Heart right ventricle (tissue), 16 donors: ENCODE results near the gene RAD51AP2. TPM values are rescaled to one million over a fixed set of nuclear protein-coding genes. Genes with fewer than 3 reads are reported as not detected.

Experiments
- ATAC-seq, 8 donors: fragments of 200-7000 bp; cut with Tn5 transposase; one replicate each; pipeline ENCODE4 v1.9.1; 2020; ENCODE audit warnings: mild to moderate bottlenecking in 8 of 8, moderate library complexity in 8 of 8, moderate number of reproducible peaks in 1 of 8
- DNase-seq, 2 donors: peaks; one replicate each; pipeline ENCODE4 v3.0.0-alpha.2; 2020
- H3K27ac ChIP-seq, 10 donors: fragments of 200-600 bp; sonication (generic) in 2 of 10; one replicate each; pipeline versions ENCODE4 v1.5.0 to v1.8.0; 2020 to 2022; ENCODE audit warnings: mild to moderate bottlenecking in 3 of 10
- H3K27me3 ChIP-seq, 7 donors: fragments of 200-600 bp; one replicate each; pipeline ENCODE4 v1.8.0; 2021 to 2022; ENCODE audit warnings: mild to moderate bottlenecking in 2 of 7
- H3K36me3 ChIP-seq, 9 donors: fragments of 200-600 bp; sonication (generic) in 1 of 9; one replicate each; pipeline versions ENCODE4 v1.5.0 to v1.8.0; 2020 to 2022; ENCODE audit warnings: mild to moderate bottlenecking in 2 of 9
- H3K4me1 ChIP-seq, 9 donors: fragments of 200-600 bp; sonication (generic) in 1 of 9; one replicate each; pipeline versions ENCODE4 v1.5.0 to v1.8.0; 2020 to 2022; ENCODE audit warnings: mild to moderate bottlenecking in 4 of 9
- H3K4me3 ChIP-seq, 10 donors: fragments of 200-600 bp; sonication (generic) in 2 of 10; one replicate each; pipeline versions ENCODE4 v1.5.0 to v1.8.0; 2020 to 2022; ENCODE audit warnings: mild to moderate bottlenecking in 7 of 10, moderate library complexity in 2 of 10
- H3K9me3 ChIP-seq, 11 donors: fragments of 200-600 bp in 10 of 11; sonication (generic) in 2 of 11; one replicate each; pipeline versions ENCODE4 v1.5.0 to v1.8.0; 2013 to 2022; ENCODE audit warnings: mild to moderate bottlenecking in 2 of 11, control low read depth in 1 of 11, moderate library complexity in 1 of 11
- CTCF ChIP-seq, 9 donors: fragments of 200-600 bp; sonication (generic) in 2 of 9; IDR thresholded peaks; one replicate each; pipeline versions ENCODE4 v1.5.0 to v1.8.0; 2021 to 2022; ENCODE audit warnings: antibody characterized with exemption in 9 of 9, mild to moderate bottlenecking in 5 of 9, moderate library complexity in 1 of 9
- WGBS, 2 donors: extraction: QIAGEN DNeasy Blood & Tissue Kit; methylation state at CpG; one replicate each; pipeline ENCODE4 v1.1.7; 2013; ENCODE audit warnings: inconsistent platforms in 1 of 2; 5-methylcytosine and 5-hydroxymethylcytosine counted together
- intact Hi-C, 10 donors: fragments of 100-400 bp; cut with DNase I; formaldehyde crosslinking; loops; one replicate each; pipeline versions ENCODE4 v1.11.1 to v1.14.2; 2022
- polyA plus RNA-seq, 2 donors: library from polyadenylated mRNA; stranded (reverse); fragments of 200-250 nt; gene quantifications; one replicate each; pipeline ENCODE4 v1.2.3, GENCODE V29; 2013
- total RNA-seq, 10 donors: library from RNA; stranded (reverse); fragmentation: NEBNext Ultra II Directional in 3 of 10; extraction: Animal tissue kit (Norgen Biotek cat#: 25700) in 3 of 10; gene quantifications; one replicate each; pipeline versions ENCODE4 v1.2.1 to v1.2.4, GENCODE V29; 2021 to 2023
- donor health status: Arrhythmogenic right ventricular cardiomyopathy.
- donor health status: ischemic (EF 13 %, LVEDD 7.1; RV severe dilation, severe dysfunction).
- donor health status: healthy with polysubstance abuse.
- donor health status: DM: no; HTN: yes; CAD: no.
- donor health status: DM: no; HTN: no; CAD: no.
- donor health status: ischemic (EF 25% LVEDD 6.9; RV normal size, moderate dysfunction).
- donor health status: ischemic (EF 25% LVEDD 5.7; RV mildly dilated, moderate dysfunction).
- donor health status: healthy.
- donor health status: DM: yes; HTN: yes; CAD: no.
- donor health status: Ischemic cardiomyopathy.
- donor health status: ischemic (EF 35%, LVEDD 5.7; RV mildly dilated, moderate dysfunction).
- donor health status: nonischemic (EF 11% LVEDD 7.7; RV severe dilation, severe dysfunction).
- donor health status: DM: yes; HTN: yes; CAD: no.
- donor health status: PGD.
- donor health status: ischemic (EF 29% LVEDD 5.4; RV normal size, mild dysfunction).
- donor health status: nonischemic (EF 23%, LVEDD 6.1; RV moderate dilation, normal function).

RAD51AP2 gene
- total and polyA plus RNA-seq, 12 donors, result 0.03 to 0.49 (median 0.14) TPM; not detected in 1

GRCh38 chr2:17547237-17547636 lies 29.0 kb upstream of the RAD51AP2 start:
- no peak for ATAC-seq
- intact Hi-C loops, result loop anchor here in 1 of 10 donors (10.0 kb wide), 1 partner anchor 98 kb away; no protein-coding TSS in a partner anchor
- Histone ChIP-seq H3K27me3 (peaks cover 0 to 50% (median 22%) of the 10 kb centered on the region in 7 donors), H3K27ac (no peak overlapping the region), H3K4me1 (peaks cover 0 to 1% (median 0%) of the 10 kb centered on the region in 9 donors), H3K4me3 (no peak overlapping the region), H3K9me3 (no peaks in the 10 kb centered on the region), H3K36me3 (no peaks in the 10 kb centered on the region)
- DNase-seq, result no peak
- no peak for TF ChIP-seq CTCF (IDR thresholded peaks at IDR 0.05)
- WGBS, 2 donors, result 90 to 91% methylated on average over 2 of the region's 2 CpGs

DNA sequence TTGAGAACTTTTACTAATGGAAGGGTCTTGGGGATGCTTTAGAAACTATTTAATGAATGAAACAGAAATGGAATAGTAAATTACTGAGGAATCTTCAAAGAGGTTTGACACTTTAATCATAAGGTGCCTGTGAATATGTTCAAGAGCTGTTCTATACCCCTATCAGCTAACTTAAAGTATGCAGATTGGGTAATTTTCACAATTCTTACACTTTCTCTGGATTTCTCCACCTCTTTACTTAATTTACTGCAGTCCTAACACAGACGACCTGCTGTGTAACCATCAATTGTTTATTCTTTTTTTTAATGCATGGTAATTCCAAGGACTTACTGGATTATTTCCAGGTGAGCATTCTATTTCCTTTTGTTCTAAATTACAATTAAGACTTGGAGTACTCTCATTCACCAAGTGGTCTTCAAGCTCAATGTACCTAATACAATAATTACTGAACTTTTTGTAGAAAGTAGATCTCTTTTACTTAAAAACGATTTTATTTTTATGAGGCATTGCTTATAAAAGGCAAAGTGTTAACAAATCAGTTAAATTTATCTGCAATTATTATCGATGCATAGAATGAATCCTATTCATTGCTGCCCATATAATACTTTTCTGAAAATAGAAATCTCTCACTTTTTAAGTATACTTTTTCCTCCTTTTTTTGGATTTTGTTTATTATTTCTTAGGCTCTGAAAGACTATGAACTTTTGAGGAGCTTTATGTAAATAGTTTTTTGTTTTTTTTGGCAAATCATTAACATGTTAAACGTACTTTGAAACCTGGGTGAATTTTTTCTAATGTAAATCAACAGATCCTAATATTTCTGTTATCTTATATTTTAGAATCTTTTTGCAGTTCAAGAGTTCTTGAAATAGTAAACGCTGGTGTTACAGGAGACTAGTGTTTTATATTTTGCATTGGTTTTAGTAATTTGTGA lies 27.7 kb upstream of the RAD51AP2 start:
- DNase-seq, result no peak

GRCh38 chr2:17544256-17544655 lies 26.0 kb upstream of the RAD51AP2 start:
- Histone ChIP-seq H3K27ac (no peak overlapping the region), H3K4me1 (peaks cover 0 to 11% (median 0%) of the 10 kb centered on the region in 9 donors), H3K4me3 (no peak overlapping the region), H3K9me3 (no peaks in the 10 kb centered on the region), H3K36me3 (no peaks in the 10 kb centered on the region), H3K27me3 (peaks cover 0 to 79% (median 49%) of the 10 kb centered on the region in 7 donors)
- intact Hi-C loops, result loop anchor here in 2 of 10 donors (5.0 to 10.0 kb wide), 2 partner anchors 68 to 101 kb away; no protein-coding TSS in a partner anchor
- no peak for DNase-seq
- no peak for ATAC-seq
- 82 to 88% methylated on average over 3 of the region's 3 CpGs for WGBS, 2 donors
- no peak for TF ChIP-seq CTCF (IDR thresholded peaks at IDR 0.05)

More for the DNA sequence above, 27.7 kb upstream of the RAD51AP2 start:
- Histone ChIP-seq H3K4me1 (peaks cover 0 to 6% (median 0%) of the 10 kb centered on the region in 9 donors), H3K9me3 (no peaks in the 10 kb centered on the region), H3K4me3 (no peak overlapping the region), H3K27ac (no peak overlapping the region), H3K36me3 (no peaks in the 10 kb centered on the region), H3K27me3 (peaks cover 0 to 62% (median 34%) of the 10 kb centered on the region in 7 donors)
- ATAC-seq, result no peak
- no peak for TF ChIP-seq CTCF (IDR thresholded peaks at IDR 0.05)
- intact Hi-C loops, result loop anchor here in 1 of 10 donors (10.0 kb wide), 1 partner anchor 99 kb away; no protein-coding TSS in a partner anchor
- WGBS, 2 donors, result 58 to 69% methylated on average over 5 of the region's 5 CpGs

DNA sequence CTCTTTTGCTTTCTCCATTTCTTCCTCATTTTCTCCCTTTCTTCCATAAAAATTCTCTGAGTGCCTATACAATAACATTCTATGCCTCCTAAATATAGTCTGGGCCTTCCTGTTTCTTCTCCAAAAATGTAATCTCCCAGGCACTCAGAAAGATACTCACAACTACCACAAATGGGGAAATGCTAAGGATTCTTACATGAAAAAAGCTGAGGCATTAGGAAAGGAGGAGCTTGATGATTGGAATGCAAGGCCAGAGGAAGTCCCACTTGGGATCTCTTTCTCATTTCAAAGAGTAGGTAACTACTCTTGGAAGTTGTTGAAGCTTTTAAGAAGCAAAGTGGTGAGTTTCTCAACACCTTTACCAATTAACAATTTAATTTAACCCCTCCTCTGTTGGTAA lies 25.6 kb upstream of the RAD51AP2 start:
- intact Hi-C loops, result loop anchor here in 2 of 10 donors (5.0 to 10.0 kb wide), 2 partner anchors 68 to 101 kb away; no protein-coding TSS in a partner anchor
- no peak overlapping the region for H3K4me3 ChIP-seq
- peaks cover 0 to 15% (median 0%) of the 10 kb centered on the region in 9 donors for H3K4me1 ChIP-seq
- no peak overlapping the region for H3K27ac ChIP-seq
- ATAC-seq (no peak), DNase-seq (no peak)
- peaks cover 0 to 83% (median 51%) of the 10 kb centered on the region in 7 donors for H3K27me3 ChIP-seq
- no peaks in the 10 kb centered on the region for H3K9me3 ChIP-seq
- H3K36me3 ChIP-seq, result no peaks in the 10 kb centered on the region
- TF ChIP-seq CTCF (IDR thresholded peaks at IDR 0.05), result no peak
